Measurements from ENCODE around the gene LYRM2. TPM values are rescaled to one million over a fixed set of nuclear protein-coding genes. Genes with fewer than 3 reads are reported as not detected.

LYRM2 gene
- total and polyA plus RNA-seq, 2 of the 8 experiments (the other 6 are each of a cell fraction or from before 2014, with no cell fraction given), result 7.3 to 25.7 TPM

- TF ChIP-seq CHD7 (IDR thresholded peaks at IDR 0.05; ENCODE audit: insufficient replicate concordance, low read length) (no peak), RXRA (IDR thresholded peaks at IDR 0.05; ENCODE audit: insufficient read depth, low read depth, low read length) (no peak), JUND (IDR thresholded peaks at IDR 0.05; ENCODE audit: low read length) (no peak), FOSL1 (IDR thresholded peaks at IDR 0.05; ENCODE audit: insufficient read depth, low read depth, low read length) (no peak), EP300 (IDR thresholded peaks at IDR 0.05; ENCODE audit: borderline replicate concordance in 1 of 2, low read depth in 2 of 2, low read length in 2 of 2) (no peak), USF2 (IDR thresholded peaks at IDR 0.05; ENCODE audit: low read length) (no peak), TEAD4 (IDR thresholded peaks at IDR 0.05; ENCODE audit: low read depth, low read length) (no peak), EGR1 (IDR thresholded peaks at IDR 0.05; ENCODE audit: borderline replicate concordance, low read depth, low read length) (no peak)
Measured at GRCh38 chr6:89688328-89688727, 49.8 kb upstream of the LYRM2 start (continued).
